ENCODE data around the gene UVSSA.

The UVSSA gene

GRCh38 chr4:1398681-1399507 lies 51.9 kb downstream of the UVSSA start:
- peak; percentile 9 for DNase-seq

GRCh38 chr4:1399508-1400190 lies 52.6 kb downstream of the UVSSA start:
- DNase-seq, result peak; percentile 7

GRCh38 chr4:1400191-1400805 lies 53.3 kb downstream of the UVSSA start:
- DNase-seq, result no peak

- peak; percentile 12 for DNase-seq
Observed at GRCh38 chr4:1400831-1401408, 53.9 kb downstream of the UVSSA start.

- peak; percentile 17 for DNase-seq
Observed at GRCh38 chr4:1401409-1402020, 54.5 kb downstream of the UVSSA start.

GRCh38 chr4:1402021-1402515 lies 55.1 kb downstream of the UVSSA start:
- no peak for DNase-seq

GRCh38 chr4:1402516-1403091 lies 55.6 kb downstream of the UVSSA start:
- DNase-seq, result peak; percentile 15

GRCh38 chr4:1403177-1403583 lies 56.2 kb downstream of the UVSSA start:
- DNase-seq, result no peak

GRCh38 chr4:1403591-1404572 lies 56.9 kb downstream of the UVSSA start:
- DNase-seq, result peak; percentile 13

- DNase-seq, result no peak
Observed at GRCh38 chr4:1404573-1405253, 57.7 kb downstream of the UVSSA start.

- no peak for DNase-seq
Observed at GRCh38 chr4:1405254-1405635, 58.2 kb downstream of the UVSSA start.

- DNase-seq, result no peak
Observed at GRCh38 chr4:1405636-1406393, 58.8 kb downstream of the UVSSA start.

- no peak for DNase-seq
Observed at GRCh38 chr4:1406394-1406980, 59.5 kb downstream of the UVSSA start, which contains the start of gene NKX1-1. TSS of gene NKX1-1 (minus strand) at chr4:1406442. CDS start at chr4:1406442, 0 bp downstream.

- no peak for DNase-seq
Observed at GRCh38 chr4:1406981-1407656, 60.1 kb downstream of the UVSSA start.

GRCh38 chr4:1407657-1408333 lies 60.8 kb downstream of the UVSSA start:
- no peak for DNase-seq

GRCh38 chr4:1408418-1408817 lies 61.4 kb downstream of the UVSSA start:
- no peak for DNase-seq

GRCh38 chr4:1409079-1409478 lies 62.1 kb downstream of the UVSSA start:
- no peak for DNase-seq

All from right hindlimb (tissue), 1 donor.